GM23338 (cell line): ENCODE results near the gene NLRC5. TPM values are rescaled to one million over a fixed set of nuclear protein-coding genes. Genes with fewer than 3 reads are reported as not detected.

Experiments used
- ATAC-seq: fragments of 200-7000 bp; cut with Tn5 transposase; 3 replicates; pipeline ENCODE4 v1.9.1; 2020
- DNase-seq: peaks from one replicate; pipeline ENCODE4 v3.0.0-alpha.2; 2015; ENCODE audit warnings: low spot score
- H2AFZ ChIP-seq: fragments of 200-600 bp; sonication (generic); 2 replicates; pipeline ENCODE4 v1.8.0; 2016; ENCODE audit warnings: antibody characterized with exemption, mild to moderate bottlenecking, moderate library complexity
- H3F3A ChIP-seq: fragments of 200-600 bp; sonication (generic); replicated peaks from 2 replicates; pipeline ENCODE4 v1.8.0; 2017; ENCODE audit warnings: antibody characterized with exemption, mixed run types, low read depth
- H3K27ac ChIP-seq: fragments of 200-600 bp; sonication (generic); 2 replicates; pipeline ENCODE4 v1.6.1; 2016; ENCODE audit warnings: low read depth
- H3K27me3 ChIP-seq: fragments of 200-600 bp; sonication (generic); 2 replicates; pipeline ENCODE4 v1.8.0; 2016; ENCODE audit warnings: mild to moderate bottlenecking, mixed run types, moderate library complexity; ENCODE audit not compliant: insufficient read depth
- H3K36me3 ChIP-seq: fragments of 200-600 bp; sonication (generic); 2 replicates; pipeline ENCODE4 v1.8.0; 2016; ENCODE audit warnings: mild to moderate bottlenecking; ENCODE audit not compliant: insufficient read depth
- H3K4me1 ChIP-seq: fragments of 200-600 bp; sonication (generic); 2 replicates; pipeline ENCODE4 v1.8.0; 2016; ENCODE audit warnings: mild to moderate bottlenecking, moderate library complexity; ENCODE audit not compliant: insufficient read depth
- H3K4me2 ChIP-seq: fragments of 200-600 bp; sonication (generic); 2 replicates; pipeline ENCODE4 v1.7.1; 2017; ENCODE audit warnings: mixed run types
- H3K4me3 ChIP-seq: fragments of 200-600 bp; sonication (generic); 2 replicates; pipeline ENCODE4 v1.6.1; 2016; ENCODE audit warnings: mixed run types
- H3K79me2 ChIP-seq: fragments of 200-600 bp; sonication (generic); replicated peaks from 2 replicates; pipeline ENCODE4 v1.8.0; 2017; ENCODE audit warnings: mild to moderate bottlenecking; ENCODE audit not compliant: insufficient read depth
- H3K9me2 ChIP-seq: fragments of 200-600 bp; sonication (generic); 2 replicates; pipeline ENCODE4 v1.8.0; 2017; ENCODE audit not compliant: insufficient read depth
- H4K20me1 ChIP-seq: fragments of 200-600 bp; sonication (generic); replicated peaks from 2 replicates; pipeline ENCODE4 v1.8.0; 2017; ENCODE audit warnings: mild to moderate bottlenecking; ENCODE audit not compliant: insufficient read depth
- H3K27ac Mint-ChIP-seq: 2 replicates; pipeline ENCODE4 v1.8.0; 2020; ENCODE audit warnings: inconsistent platforms, mild to moderate bottlenecking, moderate library complexity, mixed read lengths
- H3K27me3 Mint-ChIP-seq: 3 replicates; pipeline ENCODE4 v1.8.0; 2022; ENCODE audit warnings: low read depth, mild to moderate bottlenecking, moderate library complexity, mixed read lengths, inconsistent platforms; ENCODE audit not compliant: insufficient read depth, poor library complexity
- H3K36me3 Mint-ChIP-seq: 3 replicates; pipeline ENCODE4 v1.8.0; 2021; ENCODE audit warnings: low read depth, mild to moderate bottlenecking, inconsistent platforms, moderate library complexity, mixed read lengths
- H3K4me1 Mint-ChIP-seq: 3 replicates; pipeline ENCODE4 v1.8.0; 2020; ENCODE audit warnings: mild to moderate bottlenecking, inconsistent platforms, mixed read lengths
- H3K4me3 Mint-ChIP-seq: 3 replicates; pipeline ENCODE4 v1.8.0; 2021; ENCODE audit warnings: moderate library complexity, mild to moderate bottlenecking, inconsistent platforms, mixed read lengths
- H3K9me3 Mint-ChIP-seq: 3 replicates; pipeline ENCODE4 v1.8.0; 2020; ENCODE audit warnings: moderate library complexity, mild to moderate bottlenecking, inconsistent platforms, mixed read lengths
- CTCF ChIP-seq, 2 experiments: fragments of 200-600 bp in 1 of 2; sonication (generic) in 1 of 2; conservative IDR thresholded peaks; 2 replicates each; pipeline versions ENCODE4 v1.5.1 to v1.6.1; 2016 to 2017; ENCODE audit warnings: antibody characterized with exemption in 2 of 2, low read depth in 2 of 2, mild to moderate bottlenecking in 2 of 2, moderate library complexity in 1 of 2
- EZH2 ChIP-seq: fragments of 200-600 bp; sonication (generic); IDR thresholded peaks from one replicate; pipeline ENCODE4 v1.8.0; 2017; ENCODE audit warnings: antibody characterized with exemption, mild to moderate bottlenecking, low read depth; ENCODE audit not compliant: unreplicated experiment
- EZH2phosphoT487 ChIP-seq: fragments of 200-600 bp; sonication (generic); IDR thresholded peaks from one replicate; pipeline ENCODE4 v1.8.1; 2018; ENCODE audit warnings: antibody characterized with exemption; ENCODE audit not compliant: unreplicated experiment
- JUNB ChIP-seq: IDR thresholded peaks from one replicate; pipeline ENCODE4 v1.6.1; 2016; ENCODE audit warnings: antibody characterized with exemption; ENCODE audit not compliant: unreplicated experiment
- POLR2AphosphoS5 ChIP-seq: IDR thresholded peaks from 2 replicates; pipeline ENCODE4 v1.6.1; 2016; ENCODE audit warnings: antibody characterized with exemption, low read depth
- STAT1 ChIP-seq: IDR thresholded peaks from one replicate; pipeline ENCODE4 v1.6.1; 2016; ENCODE audit warnings: antibody characterized with exemption; ENCODE audit not compliant: unreplicated experiment
- ZNF114 ChIP-seq: fragments of 250-450 bp; sonication (Bioruptor Pico); IDR thresholded peaks from 2 replicates; pipeline ENCODE4 v1.5.0; 2020; ENCODE audit warnings: mild to moderate bottlenecking, moderate library complexity
- ZNF331 ChIP-seq: fragments of 250-450 bp; sonication (Bioruptor Pico); IDR thresholded peaks from 2 replicates; pipeline ENCODE4 v1.5.0; 2020; ENCODE audit warnings: low read depth, mild to moderate bottlenecking, moderate library complexity
- polyA plus RNA-seq: library from polyadenylated mRNA; unstranded; fragments of >200 nt; fragmentation: Nextera tagmentation; extraction: Ambion mirVana; gene quantifications from 2 replicates; pipeline ENCODE4 v1.2.1, GENCODE V29; 2016
- total RNA-seq: library from RNA; depleted of rRNA; stranded (reverse); fragments of >200 nt; shearing (Covaris generic); gene quantifications from 2 replicates; pipeline ENCODE4 v1.2.3, GENCODE V29; 2014
- TF ChIP-seq, protein P1 (sequence below): IDR thresholded peaks from 2 replicates; pipeline ENCODE4 v1.6.1; 2016; ENCODE audit warnings: antibody characterized with exemption

NLRC5 gene
- total and polyA plus RNA-seq, 2 experiments from 2014 or later = 2.3 to 3.9 TPM

DNA sequence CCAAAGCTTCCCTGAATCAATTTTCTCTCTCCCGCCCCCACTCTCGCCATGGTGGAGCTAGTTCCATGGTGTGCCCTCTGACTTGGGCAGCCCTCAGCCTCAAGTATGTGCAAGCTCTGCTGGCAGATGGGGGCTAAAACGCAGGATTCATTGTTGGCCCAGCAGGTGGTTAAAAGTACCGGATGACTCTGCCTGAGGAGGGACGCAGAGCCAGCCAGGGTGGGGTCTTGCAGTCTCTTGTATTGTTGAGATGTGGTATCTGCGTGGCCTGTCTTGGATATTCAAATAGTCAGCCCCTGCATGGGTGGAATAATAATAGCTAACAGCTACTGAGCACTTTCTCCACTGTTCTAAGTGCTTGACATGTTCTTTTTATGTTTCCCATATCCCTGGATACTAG lies 66.3 kb downstream of the NLRC5 start:
- no peak for DNase-seq

GRCh38 chr16:57058291-57058861 lies 69.0 kb downstream of the NLRC5 start:
- Mint-ChIP-seq H3K27me3 (peaks cover 12% of the 10 kb centered on the region), H3K36me3 (no peaks in the 10 kb centered on the region), H3K4me3 (no peak overlapping the region), H3K4me1 (0 out of 3 replicates have a peak, but pooled peaks cover 7% of the 10 kb centered on the region), H3K9me3 (no peaks in the 10 kb centered on the region), H3K27ac (no peak overlapping the region)
- Histone ChIP-seq H3K27ac (no peak overlapping the region), H3F3A (no peaks in the 10 kb centered on the region), H3K4me1 (no peaks in the 10 kb centered on the region), H3K36me3 (no peaks in the 10 kb centered on the region), H3K79me2 (no peaks in the 10 kb centered on the region), H3K27me3 (no peaks in the 10 kb centered on the region), H3K9me2 (no peaks in the 10 kb centered on the region), H4K20me1 (no peaks in the 10 kb centered on the region), H3K4me3 (no peak overlapping the region), H2AFZ (no peak overlapping the region), H3K4me2 (no peak overlapping the region)
- TF ChIP-seq CTCF (conservative IDR thresholded peaks at IDR 0.05; ENCODE audit: low read depth in 2 of 2) = no peak
- no peak for TF ChIP-seq JUNB
- DNase-seq (no peak), ATAC-seq (no peak)

More for the DNA sequence above, 66.3 kb downstream of the NLRC5 start:
- Histone ChIP-seq H4K20me1 (no peaks in the 10 kb centered on the region), H3K36me3 (no peaks in the 10 kb centered on the region), H3K79me2 (no peaks in the 10 kb centered on the region), H2AFZ (no peak overlapping the region), H3K4me2 (no peak overlapping the region), H3F3A (no peaks in the 10 kb centered on the region), H3K27ac (no peak overlapping the region), H3K4me3 (no peak overlapping the region), H3K9me2 (no peaks in the 10 kb centered on the region), H3K27me3 (no peaks in the 10 kb centered on the region), H3K4me1 (no peaks in the 10 kb centered on the region)
- no peak overlapping the region for H3K27ac Mint-ChIP-seq
- no peaks in the 10 kb centered on the region for H3K9me3 Mint-ChIP-seq
- ATAC-seq = no peak
- TF ChIP-seq JUNB = no peak
- TF ChIP-seq EZH2 = no peak
- no peaks in the 10 kb centered on the region for H3K36me3 Mint-ChIP-seq
- H3K27me3 Mint-ChIP-seq = peaks cover 11% of the 10 kb centered on the region
- H3K4me1 Mint-ChIP-seq = peaks cover 7% of the 10 kb centered on the region; the same call in 1 of the 3 replicates
- H3K4me3 Mint-ChIP-seq = no peak overlapping the region

DNA sequence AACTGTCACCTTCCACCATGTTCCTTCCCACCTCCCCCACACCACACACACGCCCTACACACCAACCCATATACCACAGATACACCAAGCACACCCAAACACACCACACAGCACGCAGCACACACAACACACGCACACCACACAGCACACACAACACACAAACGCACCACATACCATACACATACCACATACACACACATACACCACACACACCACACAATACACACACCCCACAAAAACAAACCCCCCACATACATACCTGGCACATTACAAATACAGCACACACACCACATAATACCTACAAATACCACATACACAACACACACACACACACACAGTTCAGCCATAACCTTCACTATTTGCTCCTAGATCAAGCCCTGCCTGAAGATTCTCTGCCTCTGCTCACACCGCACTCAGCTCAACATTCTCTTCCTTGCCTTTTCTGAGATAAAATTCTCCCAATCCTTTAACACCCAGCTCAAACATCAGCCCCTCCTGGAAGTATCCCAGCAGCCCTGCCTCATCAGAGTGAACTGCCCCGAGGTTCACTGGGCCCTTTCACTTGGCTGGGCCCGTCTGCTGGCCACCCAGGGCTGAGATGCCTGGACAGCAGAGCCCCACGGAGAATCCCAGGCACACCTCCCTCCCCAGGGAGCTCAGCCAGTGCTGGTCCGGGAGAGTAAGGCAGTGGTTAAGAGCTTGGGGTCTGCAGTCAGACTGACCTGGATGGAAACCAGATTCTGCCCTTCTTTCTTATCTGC lies 71.1 kb downstream of the NLRC5 start:
- no peak for ATAC-seq
- TF ChIP-seq, protein P1, sequence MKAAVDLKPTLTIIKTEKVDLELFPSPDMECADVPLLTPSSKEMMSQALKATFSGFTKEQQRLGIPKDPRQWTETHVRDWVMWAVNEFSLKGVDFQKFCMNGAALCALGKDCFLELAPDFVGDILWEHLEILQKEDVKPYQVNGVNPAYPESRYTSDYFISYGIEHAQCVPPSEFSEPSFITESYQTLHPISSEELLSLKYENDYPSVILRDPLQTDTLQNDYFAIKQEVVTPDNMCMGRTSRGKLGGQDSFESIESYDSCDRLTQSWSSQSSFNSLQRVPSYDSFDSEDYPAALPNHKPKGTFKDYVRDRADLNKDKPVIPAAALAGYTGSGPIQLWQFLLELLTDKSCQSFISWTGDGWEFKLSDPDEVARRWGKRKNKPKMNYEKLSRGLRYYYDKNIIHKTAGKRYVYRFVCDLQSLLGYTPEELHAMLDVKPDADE = no peak
- TF ChIP-seq CTCF (conservative IDR thresholded peaks at IDR 0.05; ENCODE audit: low read depth in 2 of 2) (no peak), POLR2AphosphoS5 (no peak), EZH2phosphoT487 (no peak), ZNF331 (CRISPR knock-in tag) (no peak), STAT1 (no peak), ZNF114 (CRISPR knock-in tag) (no peak)

More for the DNA sequence above, 71.1 kb downstream of the NLRC5 start:
- Mint-ChIP-seq H3K9me3 (no peaks in the 10 kb centered on the region), H3K36me3 (no peaks in the 10 kb centered on the region), H3K27me3 (peaks cover 11% of the 10 kb centered on the region), H3K4me1 (0 out of 3 replicates have a peak, but pooled peaks cover 4% of the 10 kb centered on the region), H3K27ac (no peak overlapping the region), H3K4me3 (no peak overlapping the region)
- H2AFZ ChIP-seq = no peak overlapping the region
- no peaks in the 10 kb centered on the region for H3K9me2 ChIP-seq
- no peak overlapping the region for H3K4me2 ChIP-seq
- no peaks in the 10 kb centered on the region for H3K4me1 ChIP-seq
- no peaks in the 10 kb centered on the region for H3K27me3 ChIP-seq
- no peaks in the 10 kb centered on the region for H3F3A ChIP-seq
- no peak overlapping the region for H3K4me3 ChIP-seq
- no peak overlapping the region for H3K27ac ChIP-seq
- H3K36me3 ChIP-seq = no peaks in the 10 kb centered on the region
- H3K79me2 ChIP-seq = no peaks in the 10 kb centered on the region
- no peak for DNase-seq
- H4K20me1 ChIP-seq = no peaks in the 10 kb centered on the region
